MM.1S (cell line): ENCODE measurements around the gene TMEM40.

Experiments used
- DNase-seq: peaks from one replicate; pipeline ENCODE4 v3.0.0-alpha.2; 2015
- H2AFZ ChIP-seq: fragments of 300-600 bp; sonication (generic); 2 replicates; pipeline ENCODE4 v1.6.0; 2016; ENCODE audit warnings: antibody characterized with exemption, low read length
- H3F3A ChIP-seq: fragments of 300-600 bp; sonication (generic); 2 replicates; pipeline ENCODE4 v1.6.1; 2016; ENCODE audit warnings: mild to moderate bottlenecking, antibody characterized with exemption, low read length, moderate library complexity, mixed read lengths; ENCODE audit not compliant: insufficient read depth
- H3K27ac ChIP-seq: fragments of 300-600 bp; sonication (generic); 2 replicates; pipeline ENCODE4 v1.5.1; 2016; ENCODE audit warnings: mild to moderate bottlenecking, low read length
- H3K27me3 ChIP-seq: fragments of 300-600 bp; sonication (generic); replicated peaks from 2 replicates; pipeline ENCODE4 v1.6.0; 2016; ENCODE audit warnings: low read length; ENCODE audit not compliant: insufficient read depth
- H3K36me3 ChIP-seq: fragments of 300-600 bp; sonication (generic); replicated peaks from 2 replicates; pipeline ENCODE4 v1.6.1; 2016; ENCODE audit warnings: mild to moderate bottlenecking, low read length, mixed read lengths; ENCODE audit not compliant: insufficient read depth
- H3K4me1 ChIP-seq: fragments of 300-600 bp; sonication (generic); 2 replicates; pipeline ENCODE4 v1.6.1; 2016; ENCODE audit warnings: low read length, mixed read lengths
- H3K4me2 ChIP-seq: fragments of 300-600 bp; sonication (generic); 2 replicates; pipeline ENCODE4 v1.6.0; 2016; ENCODE audit warnings: low read depth, low read length
- H3K4me3 ChIP-seq: fragments of 300-600 bp; sonication (generic); 2 replicates; pipeline ENCODE4 v1.5.1; 2016; ENCODE audit warnings: low read length, mixed read lengths
- H3K79me2 ChIP-seq: fragments of 300-600 bp; sonication (generic); 2 replicates; pipeline ENCODE4 v1.6.1; 2016; ENCODE audit warnings: mixed run types, low read length, mixed read lengths
- H3K9ac ChIP-seq: fragments of 300-600 bp; sonication (generic); 2 replicates; pipeline ENCODE4 v1.6.1; 2016; ENCODE audit warnings: low read length, mixed read lengths
- H3K9me2 ChIP-seq: fragments of 300-600 bp; sonication (generic); replicated peaks from 2 replicates; pipeline ENCODE4 v1.6.1; 2016; ENCODE audit warnings: mild to moderate bottlenecking, low read length, mixed read lengths; ENCODE audit not compliant: insufficient read depth
- H3K9me3 ChIP-seq: fragments of 300-600 bp; sonication (generic); replicated peaks from 2 replicates; pipeline ENCODE4 v1.6.1; 2016; ENCODE audit warnings: mild to moderate bottlenecking, low read length, mixed read lengths; ENCODE audit not compliant: insufficient read depth
- H4K20me1 ChIP-seq: fragments of 300-600 bp; sonication (generic); 2 replicates; pipeline ENCODE4 v1.6.1; 2016; ENCODE audit warnings: mild to moderate bottlenecking, low read length, moderate library complexity, mixed read lengths; ENCODE audit not compliant: insufficient read depth
- CTCF ChIP-seq: fragments of 300-600 bp; sonication (generic); IDR thresholded peaks from 2 replicates; pipeline ENCODE4 v1.5.1; 2016; ENCODE audit warnings: antibody characterized with exemption, low read length, mixed read lengths
- EZH2 ChIP-seq: fragments of 300-600 bp; sonication (generic); optimal IDR thresholded peaks from 2 replicates; pipeline ENCODE3; 2017; ENCODE audit warnings: low read depth, mild to moderate bottlenecking, antibody characterized with exemption, low read length, mixed read lengths
- EZH2phosphoT487 ChIP-seq: fragments of 300-600 bp; sonication (generic); IDR thresholded peaks from 2 replicates; pipeline ENCODE4 v1.6.1; 2018; ENCODE audit warnings: antibody characterized with exemption, low read length

TMEM40 gene

GRCh38 chr3:12807066-12807465, 48.0 kb upstream of the TMEM40 start:
- Histone ChIP-seq H3K4me3 (no peak overlapping the region), H2AFZ (no peak overlapping the region), H3K79me2 (no peaks in the 10 kb centered on the region), H3K36me3 (no peaks in the 10 kb centered on the region), H3K9me2 (no peaks in the 10 kb centered on the region), H3K27me3 (no peaks in the 10 kb centered on the region), H3K27ac (no peak overlapping the region), H3K4me2 (no peak overlapping the region), H3F3A (no peaks in the 10 kb centered on the region), H3K4me1 (no peaks in the 10 kb centered on the region), H3K9ac (no peak overlapping the region), H3K9me3 (no peaks in the 10 kb centered on the region), H4K20me1 (no peaks in the 10 kb centered on the region)
- TF ChIP-seq EZH2phosphoT487 (no peak), CTCF (no peak), EZH2 (no peak)
- no peak for DNase-seq

- Histone ChIP-seq H3K9ac (no peak overlapping the region), H3K36me3 (no peaks in the 10 kb centered on the region), H3K27ac (no peak overlapping the region), H3K9me3 (no peaks in the 10 kb centered on the region), H3K27me3 (no peaks in the 10 kb centered on the region), H3K9me2 (no peaks in the 10 kb centered on the region), H3F3A (no peaks in the 10 kb centered on the region), H3K4me2 (no peak overlapping the region), H2AFZ (no peak overlapping the region), H3K4me1 (no peaks in the 10 kb centered on the region), H4K20me1 (no peaks in the 10 kb centered on the region), H3K79me2 (no peaks in the 10 kb centered on the region), H3K4me3 (no peak overlapping the region)
- no peak for TF ChIP-seq CTCF
- no peak for TF ChIP-seq EZH2
- no peak for TF ChIP-seq EZH2phosphoT487
- no peak for DNase-seq
Observed at GRCh38 chr3:12803371-12803770, 44.3 kb upstream of the TMEM40 start.

- no peaks in the 10 kb centered on the region for H3K9me3 ChIP-seq
- no peak overlapping the region for H3K27ac ChIP-seq
- H3F3A ChIP-seq: no peaks in the 10 kb centered on the region
- H3K27me3 ChIP-seq: 0 out of 2 replicates have a peak, but pooled peaks cover 7% of the 10 kb centered on the region
- DNase-seq: no peak
- H3K9me2 ChIP-seq: no peaks in the 10 kb centered on the region
- H3K9ac ChIP-seq: no peak overlapping the region
- H3K4me1 ChIP-seq: no peaks in the 10 kb centered on the region
- H2AFZ ChIP-seq: no peak overlapping the region
- no peaks in the 10 kb centered on the region for H3K79me2 ChIP-seq
- TF ChIP-seq EZH2phosphoT487 (no peak), CTCF (no peak), EZH2 (no peak)
- H3K4me2 ChIP-seq: no peak overlapping the region
- H3K4me3 ChIP-seq: no peak overlapping the region
- H4K20me1 ChIP-seq: no peaks in the 10 kb centered on the region
- H3K36me3 ChIP-seq: no peaks in the 10 kb centered on the region
Observed at GRCh38 chr3:12799525-12800440, 40.7 kb upstream of the TMEM40 start.
